Thyroid gland (tissue), 4 donors: ENCODE results near the gene EIF2B4. TPM values are rescaled to one million over a fixed set of nuclear protein-coding genes. Genes with fewer than 3 reads are reported as not detected.

Experiments used
- DNase-seq, 2 donors: peaks; one replicate each; pipeline ENCODE4 v3.0.0-alpha.2; 2019
- H3K27ac ChIP-seq, 3 donors: fragments of 200-600 bp; sonication (generic); 1 replicate in 2 of 3; 2 replicates in 1 of 3; pipeline ENCODE4 v1.5.1; 2016 to 2019; ENCODE audit warnings: mild to moderate bottlenecking in 1 of 3, moderate library complexity in 1 of 3
- H3K27me3 ChIP-seq: fragments of 200-600 bp; sonication (generic); one replicate; pipeline ENCODE4 v1.5.1; 2019
- H3K36me3 ChIP-seq, 2 donors: fragments of 200-600 bp; sonication (generic); one replicate each; pipeline ENCODE4 v1.5.1; 2016 to 2019
- H3K4me1 ChIP-seq, 2 donors: fragments of 200-600 bp; sonication (generic); one replicate each; pipeline ENCODE4 v1.5.1; 2017 to 2019
- H3K4me3 ChIP-seq, 3 donors: fragments of 200-600 bp; sonication (generic); replicated peaks in 1 of 3; 1 replicate in 2 of 3; 2 replicates in 1 of 3; pipeline ENCODE4 v1.5.1; 2016; ENCODE audit warnings: mild to moderate bottlenecking in 1 of 3
- H3K9me3 ChIP-seq: fragments of 200-600 bp; sonication (generic); one replicate; pipeline ENCODE4 v1.5.1; 2017
- CTCF ChIP-seq, 6 experiments: fragments of 200-600 bp in 3 of 6; fragments of 450-650 bp in 3 of 6; sonication (generic) in 3 of 6; IDR thresholded peaks; one replicate each; pipeline ENCODE4 v1.5.1; 2016 to 2019; ENCODE audit warnings: antibody characterized with exemption in 6 of 6, mild to moderate bottlenecking in 2 of 6, inconsistent platforms in 1 of 6, moderate library complexity in 1 of 6
- POLR2A ChIP-seq, 2 donors: fragments of 450-650 bp; IDR thresholded peaks; one replicate each; pipeline ENCODE4 v1.6.1; 2017; ENCODE audit warnings: antibody characterized with exemption in 2 of 2, mild to moderate bottlenecking in 2 of 2, moderate library complexity in 1 of 2
- WGBS, 2 donors: methylation state at CpG; one replicate each; pipeline ENCODE4 v1.1.5; 2017; 5-methylcytosine and 5-hydroxymethylcytosine counted together
- intact Hi-C: fragments of 100-400 bp; cut with DNase I; formaldehyde crosslinking; loops from one replicate; pipeline ENCODE4 v1.15.1; 2023
- total RNA-seq, 4 donors: library from RNA; depleted of rRNA; stranded (reverse); fragments of >200 nt; gene quantifications; one replicate each; pipeline ENCODE4 v1.2.3, GENCODE V29; 2016

EIF2B4 gene
- total RNA-seq, 4 donors from 2014 or later: 34.7 to 44.0 (median 38.6) TPM

GRCh38 chr2:27336173-27336572 lies 34.0 kb downstream of the EIF2B4 start:
- Histone ChIP-seq H3K4me3 (no peak overlapping the region), H3K36me3 (peaks cover 59 to 60% of the 10 kb centered on the region in 2 donors), H3K4me1 (no peaks in the 10 kb centered on the region), H3K27me3 (no peaks in the 10 kb centered on the region), H3K9me3 (no peaks in the 10 kb centered on the region), H3K27ac (no peak overlapping the region)
- TF ChIP-seq POLR2A (IDR thresholded peaks at IDR 0.05) (no peak), CTCF (IDR thresholded peaks at IDR 0.05) (no peak)
- intact Hi-C loops: no loop called here
- DNase-seq: no peak
- WGBS, 2 donors: 98% methylated on average over 7 of the region's 7 CpGs

- intact Hi-C loops: no loop called here
- no peak for TF ChIP-seq POLR2A (IDR thresholded peaks at IDR 0.05)
- no peak for TF ChIP-seq CTCF (IDR thresholded peaks at IDR 0.05)
- 93 to 96% methylated on average over 3 of the region's 3 CpGs for WGBS, 2 donors
Observed at GRCh38 chr2:27335311-27335710, 34.8 kb downstream of the EIF2B4 start.

GRCh38 chr2:27324720-27325119 lies 45.4 kb downstream of the EIF2B4 start:
- peaks cover 11 to 25% of the 10 kb centered on the region in 2 donors for H3K4me1 ChIP-seq
- H3K27ac ChIP-seq: no peak overlapping the region
- H3K36me3 ChIP-seq: peaks cover 24 to 30% of the 10 kb centered on the region in 2 donors
- intact Hi-C loops: loop anchor here (5.0 kb wide), 1 partner anchor 33 kb away; the partner anchor contains the start of gene GTF3C2
- WGBS, 2 donors: 86 to 89% methylated on average over 5 of the region's 5 CpGs
- H3K9me3 ChIP-seq: no peaks in the 10 kb centered on the region
- TF ChIP-seq POLR2A (IDR thresholded peaks at IDR 0.05) (no peak), CTCF (IDR thresholded peaks at IDR 0.05) (no peak)
- no peak overlapping the region for H3K4me3 ChIP-seq
- DNase-seq: no peak
- no peaks in the 10 kb centered on the region for H3K27me3 ChIP-seq

More at GRCh38 chr2:27335311-27335710, 34.8 kb downstream of the EIF2B4 start:
- peaks cover 51% of the 10 kb centered on the region in 2 donors for H3K36me3 ChIP-seq
- no peaks in the 10 kb centered on the region for H3K9me3 ChIP-seq
- no peak for DNase-seq
- no peaks in the 10 kb centered on the region for H3K27me3 ChIP-seq
- H3K4me3 ChIP-seq: no peak overlapping the region
- no peaks in the 10 kb centered on the region for H3K4me1 ChIP-seq
- H3K27ac ChIP-seq: no peak overlapping the region

GRCh38 chr2:27323596-27324285 lies 46.4 kb downstream of the EIF2B4 start:
- Histone ChIP-seq H3K4me1 (peaks cover 11 to 25% of the 10 kb centered on the region in 2 donors), H3K27me3 (no peaks in the 10 kb centered on the region), H3K27ac (peak overlapping the region; percentile 77 to 94 (median 89)), H3K9me3 (no peaks in the 10 kb centered on the region), H3K36me3 (peaks cover 14 to 21% of the 10 kb centered on the region in 2 donors), H3K4me3 (peak overlapping the region; percentile 53 to 81 (median 60))
- intact Hi-C loops: loop anchor here (5.0 kb wide), 1 partner anchor 34 kb away; the partner anchor contains the start of gene GTF3C2
- TF ChIP-seq POLR2A (IDR thresholded peaks at IDR 0.05) (no peak), CTCF (IDR thresholded peaks at IDR 0.05) (no peak)
- peak in 1 of 2 donors; percentile 6 for DNase-seq
- 15 to 16% methylated on average over 5 of the region's 5 CpGs for WGBS, 2 donors
